AG10803 (cell line): ENCODE measurements around the gene DIP2A.

Experiments
- DNase-seq: peaks from one replicate; pipeline ENCODE4 v3.0.0; 2010; ENCODE audit warnings: low read depth
- H3K4me3 ChIP-seq: 2 replicates; pipeline ENCODE4 v1.5.1; 2011; ENCODE audit warnings: mild to moderate bottlenecking, low read length, control low read depth
- TF ChIP-seq, protein P1 (sequence below): conservative IDR thresholded peaks from 2 replicates; pipeline ENCODE4 v1.5.1; 2011; ENCODE audit warnings: mild to moderate bottlenecking, low read length, control low read depth, inconsistent platforms

Gene DIP2A

GRCh38 chr21:46437511-46437910 is 21.2 kb upstream of the DIP2A start:
- DNase-seq, result no peak
- H3K4me3 ChIP-seq, result no peak overlapping the region
- TF ChIP-seq, protein P1, sequence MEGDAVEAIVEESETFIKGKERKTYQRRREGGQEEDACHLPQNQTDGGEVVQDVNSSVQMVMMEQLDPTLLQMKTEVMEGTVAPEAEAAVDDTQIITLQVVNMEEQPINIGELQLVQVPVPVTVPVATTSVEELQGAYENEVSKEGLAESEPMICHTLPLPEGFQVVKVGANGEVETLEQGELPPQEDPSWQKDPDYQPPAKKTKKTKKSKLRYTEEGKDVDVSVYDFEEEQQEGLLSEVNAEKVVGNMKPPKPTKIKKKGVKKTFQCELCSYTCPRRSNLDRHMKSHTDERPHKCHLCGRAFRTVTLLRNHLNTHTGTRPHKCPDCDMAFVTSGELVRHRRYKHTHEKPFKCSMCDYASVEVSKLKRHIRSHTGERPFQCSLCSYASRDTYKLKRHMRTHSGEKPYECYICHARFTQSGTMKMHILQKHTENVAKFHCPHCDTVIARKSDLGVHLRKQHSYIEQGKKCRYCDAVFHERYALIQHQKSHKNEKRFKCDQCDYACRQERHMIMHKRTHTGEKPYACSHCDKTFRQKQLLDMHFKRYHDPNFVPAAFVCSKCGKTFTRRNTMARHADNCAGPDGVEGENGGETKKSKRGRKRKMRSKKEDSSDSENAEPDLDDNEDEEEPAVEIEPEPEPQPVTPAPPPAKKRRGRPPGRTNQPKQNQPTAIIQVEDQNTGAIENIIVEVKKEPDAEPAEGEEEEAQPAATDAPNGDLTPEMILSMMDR, result no peak

- no peak overlapping the region for H3K4me3 ChIP-seq
- TF ChIP-seq, protein P1, result no peak
- DNase-seq, result no peak
Measured at GRCh38 chr21:46438241-46438640, 20.4 kb upstream of the DIP2A start.

DNA sequence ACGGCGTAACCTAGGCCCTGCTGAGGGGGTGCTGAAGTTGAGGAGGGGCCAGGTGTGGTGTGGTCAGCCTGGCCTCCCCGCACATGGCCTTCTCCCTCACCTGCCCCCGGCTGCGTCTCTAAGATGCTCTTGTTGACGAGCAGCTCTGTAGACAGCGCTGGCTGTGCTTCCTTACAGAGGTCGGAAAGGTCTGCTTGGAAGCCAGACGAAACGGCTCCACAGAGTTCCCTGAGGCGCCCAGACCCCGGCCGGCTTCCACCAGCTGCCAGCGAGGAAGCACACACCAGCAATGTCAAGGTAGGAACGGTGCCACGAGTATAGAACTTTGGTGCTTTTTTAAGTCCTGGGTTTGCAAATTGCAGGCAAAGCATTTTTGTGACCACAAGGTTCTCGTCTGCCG is 18.8 kb upstream of the DIP2A start:
- TF ChIP-seq, protein P1, result no peak
- H3K4me3 ChIP-seq, result no peak overlapping the region
- DNase-seq, result no peak

- H3K4me3 ChIP-seq, result no peak overlapping the region
- TF ChIP-seq, protein P1, result no peak
- DNase-seq, result no peak
Measured at GRCh38 chr21:46441331-46441730, 17.4 kb upstream of the DIP2A start.

DNA sequence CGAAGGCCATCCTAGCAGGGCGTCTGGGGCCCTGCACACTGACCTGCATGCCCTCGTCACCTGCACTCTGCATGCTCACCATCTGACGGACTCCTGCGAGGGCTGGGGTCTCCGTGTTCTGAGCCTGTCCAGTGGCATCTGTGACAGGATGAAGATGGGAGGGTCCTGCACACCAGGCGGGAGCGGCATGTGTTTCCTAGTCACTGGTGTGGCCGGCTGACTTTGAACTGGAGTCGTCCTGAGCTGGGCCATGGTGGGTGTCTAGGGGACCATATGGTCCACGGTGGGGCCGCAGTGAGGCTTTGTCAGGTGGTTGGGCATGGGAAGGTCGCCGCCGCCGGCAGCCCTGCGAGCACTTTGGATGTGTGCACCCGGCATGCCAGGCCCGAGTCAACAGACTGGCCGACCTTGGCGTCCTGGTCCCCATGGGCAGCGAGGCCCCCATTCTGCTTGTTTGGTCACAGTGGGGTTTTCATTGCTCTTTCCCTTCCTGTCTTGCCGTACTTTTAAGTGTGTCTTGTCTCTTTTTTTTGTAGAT is 16.7 kb upstream of the DIP2A start:
- DNase-seq, result no peak
- H3K4me3 ChIP-seq, result no peak overlapping the region
- TF ChIP-seq, protein P1, result no peak

DNA sequence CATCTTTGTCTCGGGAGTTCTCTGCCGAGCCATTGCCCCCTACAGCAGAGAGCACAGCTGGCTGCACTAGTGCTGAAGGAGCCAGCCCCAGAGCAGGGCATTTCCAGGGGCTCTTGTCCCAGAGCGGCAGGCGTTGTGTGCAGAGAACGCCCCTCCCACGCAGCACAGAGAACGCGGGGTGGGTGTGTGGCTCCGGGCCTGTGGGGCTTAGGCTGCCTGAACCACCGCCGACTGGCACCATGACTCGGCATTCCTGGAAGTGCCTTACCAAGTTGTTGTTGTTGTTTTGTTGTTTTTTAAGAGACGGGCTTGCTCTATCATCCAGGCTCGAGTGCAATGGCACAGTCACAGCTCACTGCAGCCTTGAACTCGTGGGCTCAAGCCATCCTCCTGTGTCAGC is 15.8 kb upstream of the DIP2A start:
- TF ChIP-seq, protein P1, result no peak
- H3K4me3 ChIP-seq, result no peak overlapping the region

DNA sequence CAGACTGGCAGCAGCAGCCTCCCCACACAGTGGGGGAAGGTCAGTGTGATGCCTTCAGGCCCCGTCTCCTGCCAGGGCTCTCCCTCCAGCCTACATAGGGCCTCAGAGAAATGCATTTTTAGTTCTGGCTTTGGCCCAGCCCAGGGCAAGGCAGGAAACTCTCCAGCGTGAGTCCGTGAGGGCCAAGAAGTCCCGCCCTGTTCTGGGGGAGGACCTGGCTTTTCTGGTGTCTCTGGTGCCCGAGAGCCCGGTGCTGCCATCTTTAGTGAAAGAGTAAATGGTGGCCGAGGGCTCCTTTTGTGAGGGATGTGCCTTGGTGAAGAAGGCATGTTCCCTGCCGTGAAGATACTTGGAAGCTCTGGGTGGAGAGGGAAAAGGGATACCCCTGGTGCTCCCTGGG is 14.8 kb upstream of the DIP2A start:
- DNase-seq, result no peak
- no peak overlapping the region for H3K4me3 ChIP-seq
- TF ChIP-seq, protein P1, result no peak

More for the DNA sequence above, 15.8 kb upstream of the DIP2A start:
- DNase-seq, result no peak
